Measurements from ENCODE around the gene EYS. TPM values are rescaled to one million over a fixed set of nuclear protein-coding genes. Genes with fewer than 3 reads are reported as not detected.

Gene EYS
- total and polyA plus RNA-seq, 2 of the 8 experiments (the other 6 are each of a cell fraction or from before 2014, with no cell fraction given), result 0.05 to 0.13 TPM

- no peak for TF ChIP-seq SIN3A (conservative IDR thresholded peaks at IDR 0.05 in 1 of 2, IDR thresholded peaks at IDR 0.05 in 1 of 2; ENCODE audit: low read depth in 1 of 2, low read length in 2 of 2)
Measured at GRCh38 chr6:64263778-64264177, 1443.2 kb downstream of the EYS start (continued).

Measured in H1 (cell line).